Measurements from ENCODE around the gene GNPTG. TPM values are rescaled to one million over a fixed set of nuclear protein-coding genes. Genes with fewer than 3 reads are reported as not detected.

The GNPTG gene
- total RNA-seq, 1 donor from 2014 or later = 30.0 TPM

GRCh38 chr16:1356061-1356900, 4.5 kb downstream of the GNPTG start:
- Histone ChIP-seq H3K4me3 (ENCODE audit: low read depth, low read length) (no peak overlapping the region), H3K36me3 (ENCODE audit: control insufficient read depth, insufficient read depth, low read length) (peaks cover 3% of the 10 kb centered on the region), H3K27me3 (ENCODE audit: control insufficient read depth, insufficient read depth, low read length) (no peaks in the 10 kb centered on the region)
- FAIRE-seq = no peak
- DNase-seq (ENCODE audit: low read depth) = no peak
- no peak for TF ChIP-seq CTCF (IDR thresholded peaks at IDR 0.05; ENCODE audit: insufficient read depth, low read length, severe bottlenecking)

- FAIRE-seq (no peak), DNase-seq (ENCODE audit: low read depth) (no peak)
- TF ChIP-seq CTCF (IDR thresholded peaks at IDR 0.05; ENCODE audit: insufficient read depth, low read length, severe bottlenecking) = no peak
Observed at GRCh38 chr16:1357906-1358566, 6.3 kb downstream of the GNPTG start.

GRCh38 chr16:1361685-1362360, 10.1 kb downstream of the GNPTG start:
- Histone ChIP-seq H3K4me3 (ENCODE audit: low read depth, low read length) (no peak overlapping the region), H3K36me3 (ENCODE audit: control insufficient read depth, insufficient read depth, low read length) (peaks cover 14% of the 10 kb centered on the region), H3K27me3 (ENCODE audit: control insufficient read depth, insufficient read depth, low read length) (no peaks in the 10 kb centered on the region)
- no peak for DNase-seq (ENCODE audit: low read depth)
- FAIRE-seq = no peak
- TF ChIP-seq CTCF (IDR thresholded peaks at IDR 0.05; ENCODE audit: insufficient read depth, low read length, severe bottlenecking) = no peak

More at GRCh38 chr16:1357906-1358566, 6.3 kb downstream of the GNPTG start:
- Histone ChIP-seq H3K36me3 (ENCODE audit: control insufficient read depth, insufficient read depth, low read length) (peaks cover 9% of the 10 kb centered on the region), H3K4me3 (ENCODE audit: low read depth, low read length) (no peak overlapping the region), H3K27me3 (ENCODE audit: control insufficient read depth, insufficient read depth, low read length) (no peaks in the 10 kb centered on the region)

GRCh38 chr16:1362807-1363206, 11.1 kb downstream of the GNPTG start:
- no peak for FAIRE-seq
- DNase-seq (ENCODE audit: low read depth) = no peak
- peaks cover 15% of the 10 kb centered on the region for H3K36me3 ChIP-seq (ENCODE audit: control insufficient read depth, insufficient read depth, low read length)
- no peaks in the 10 kb centered on the region for H3K27me3 ChIP-seq (ENCODE audit: control insufficient read depth, insufficient read depth, low read length)
- H3K4me3 ChIP-seq (ENCODE audit: low read depth, low read length) = no peak overlapping the region
- TF ChIP-seq CTCF (IDR thresholded peaks at IDR 0.05; ENCODE audit: insufficient read depth, low read length, severe bottlenecking) = no peak

GRCh38 chr16:1363501-1364041, 11.8 kb downstream of the GNPTG start:
- DNase-seq (ENCODE audit: low read depth) (peak; percentile 23), FAIRE-seq (no peak)
- Histone ChIP-seq H3K4me3 (ENCODE audit: low read depth, low read length) (no peak overlapping the region), H3K27me3 (ENCODE audit: control insufficient read depth, insufficient read depth, low read length) (no peaks in the 10 kb centered on the region), H3K36me3 (ENCODE audit: control insufficient read depth, insufficient read depth, low read length) (peaks cover 14% of the 10 kb centered on the region)
- peak; percentile 92 for TF ChIP-seq CTCF (IDR thresholded peaks at IDR 0.05; ENCODE audit: insufficient read depth, low read length, severe bottlenecking)

All from bronchial epithelial cell (primary cell).